Prostate gland (tissue), 2 donors: ENCODE results near the gene OR4D10.

ENCODE experiments used
- POLR2AphosphoS5 ChIP-seq: sonication (generic); formaldehyde crosslinking; IDR thresholded peaks from one replicate; pipeline ENCODE4 v1.6.1; 2017; ENCODE audit warnings: antibody characterized with exemption
- TF ChIP-seq, protein P1 (sequence below), 4 experiments: fragments of 200-600 bp in 2 of 4; fragments of 450-650 bp in 2 of 4; sonication (generic) in 2 of 4; IDR thresholded peaks; 1 replicate in 3 of 4; 2 replicates in 1 of 4; pipeline ENCODE4 v1.5.1; 2016 to 2019; ENCODE audit warnings: antibody characterized with exemption in 4 of 4, mild to moderate bottlenecking in 2 of 4, moderate library complexity in 2 of 4

- TF ChIP-seq, protein P1, sequence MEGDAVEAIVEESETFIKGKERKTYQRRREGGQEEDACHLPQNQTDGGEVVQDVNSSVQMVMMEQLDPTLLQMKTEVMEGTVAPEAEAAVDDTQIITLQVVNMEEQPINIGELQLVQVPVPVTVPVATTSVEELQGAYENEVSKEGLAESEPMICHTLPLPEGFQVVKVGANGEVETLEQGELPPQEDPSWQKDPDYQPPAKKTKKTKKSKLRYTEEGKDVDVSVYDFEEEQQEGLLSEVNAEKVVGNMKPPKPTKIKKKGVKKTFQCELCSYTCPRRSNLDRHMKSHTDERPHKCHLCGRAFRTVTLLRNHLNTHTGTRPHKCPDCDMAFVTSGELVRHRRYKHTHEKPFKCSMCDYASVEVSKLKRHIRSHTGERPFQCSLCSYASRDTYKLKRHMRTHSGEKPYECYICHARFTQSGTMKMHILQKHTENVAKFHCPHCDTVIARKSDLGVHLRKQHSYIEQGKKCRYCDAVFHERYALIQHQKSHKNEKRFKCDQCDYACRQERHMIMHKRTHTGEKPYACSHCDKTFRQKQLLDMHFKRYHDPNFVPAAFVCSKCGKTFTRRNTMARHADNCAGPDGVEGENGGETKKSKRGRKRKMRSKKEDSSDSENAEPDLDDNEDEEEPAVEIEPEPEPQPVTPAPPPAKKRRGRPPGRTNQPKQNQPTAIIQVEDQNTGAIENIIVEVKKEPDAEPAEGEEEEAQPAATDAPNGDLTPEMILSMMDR (IDR thresholded peaks at IDR 0.05), result peak; percentile 14 to 68 (median 54)
- TF ChIP-seq POLR2AphosphoS5, result no peak
Measured at GRCh38 chr11:59429924-59430516, 43.1 kb upstream of the OR4D10 start.
